HepG2 (cell line): ENCODE data around the gene HPS3. TPM values are rescaled to one million over a fixed set of nuclear protein-coding genes. Genes with fewer than 3 reads are reported as not detected.

ENCODE experiments used
- ATAC-seq: fragments of 200-7000 bp; cut with Tn5 transposase; 3 replicates; pipeline ENCODE4 v1.9.1; 2020; ENCODE audit warnings: mild to moderate bottlenecking, moderate library complexity
- BruUV-seq: library from RNA; stranded (reverse); fragments of 400-500 nt; replicated peaks from 2 replicates; lab custom pipeline; 2021; lab: Mats Ljungman, UMichigan
- CTCF ChIA-PET: fragments of 300-600 bp; formaldehyde crosslinking; extraction: SDS; loops from one replicate; lab custom pipeline; 2021; ENCODE audit warnings: low total read pairs, inconsistent platforms, low intra/inter-chr PET ratio; lab: Yijun Ruan, JAX
- POLR2A ChIA-PET: fragments of 350-600 bp; sonication (Branson Sonifier 250); formaldehyde crosslinking; loops from one replicate; lab custom pipeline; 2020; ENCODE audit warnings: antibody characterized with exemption, inconsistent platforms; lab: Yijun Ruan, JAX
- DNase-seq: peaks from one replicate; pipeline ENCODE4 v3.0.0-alpha.2; 2015; ENCODE audit warnings: low spot score
- FAIRE-seq: peaks from 3 replicates; lab custom pipeline; 2011; peaks lifted over from hg19 to GRCh38; lab: Jason Lieb, UNC
- H2AFZ ChIP-seq: one replicate; pipeline ENCODE4 v1.6.1; 2011; ENCODE audit warnings: low read length, inconsistent platforms
- H3K27ac ChIP-seq: fragments of 300-600 bp; 3 replicates; pipeline ENCODE4 v1.8.0; 2011; ENCODE audit warnings: mixed run types, mild to moderate bottlenecking, mixed read lengths, low read length, inconsistent platforms; ENCODE audit not compliant: insufficient read depth; ENCODE audit errors: extremely low read length
- H3K27me3 ChIP-seq, 2 experiments: fragments of 200-600 bp in 1 of 2; 2 replicates in 1 of 2; 3 replicates in 1 of 2; pipeline versions ENCODE4 v1.6.0 to v1.8.0; 2011; ENCODE audit warnings: low read length in 2 of 2, mild to moderate bottlenecking in 2 of 2, moderate library complexity in 2 of 2, inconsistent platforms in 1 of 2; ENCODE audit not compliant: insufficient read depth in 2 of 2, control insufficient read depth in 1 of 2
- H3K36me3 ChIP-seq, 2 experiments: fragments of 200-600 bp in 1 of 2; replicated peaks in 1 of 2; 2 replicates in 1 of 2; 3 replicates in 1 of 2; pipeline versions ENCODE4 v1.5.1 to v1.8.0; 2011; ENCODE audit warnings: low read length in 2 of 2, inconsistent platforms in 1 of 2; ENCODE audit not compliant: insufficient read depth in 2 of 2, control insufficient read depth in 1 of 2
- H3K4me1 ChIP-seq: 2 replicates; pipeline ENCODE4 v1.5.1; 2012; ENCODE audit warnings: low read length, inconsistent platforms; ENCODE audit not compliant: insufficient read depth
- H3K4me2 ChIP-seq: 2 replicates; pipeline ENCODE4 v1.6.0; 2011; ENCODE audit warnings: low read depth, low read length, inconsistent platforms
- H3K4me3 ChIP-seq, 3 experiments: fragments of 200-600 bp in 1 of 3; sonication (generic), shearing (Covaris generic) in 1 of 3; replicated peaks in 1 of 3; 2 replicates each; pipeline ENCODE4 v1.5.1; 2011 to 2016; ENCODE audit warnings: low read length in 3 of 3, inconsistent platforms in 2 of 3, low read depth in 2 of 3, mild to moderate bottlenecking in 2 of 3, control low read depth in 1 of 3, mixed read lengths in 1 of 3; ENCODE audit not compliant: insufficient read depth in 1 of 3
- H3K79me2 ChIP-seq: one replicate; pipeline ENCODE4 v1.6.1; 2011; ENCODE audit warnings: low read length, inconsistent platforms; ENCODE audit not compliant: insufficient read depth
- H3K9ac ChIP-seq: 2 replicates; pipeline ENCODE4 v1.6.0; 2011; ENCODE audit warnings: mild to moderate bottlenecking, low read depth, low read length, inconsistent platforms; ENCODE audit not compliant: insufficient read depth
- H3K9me3 ChIP-seq: 2 replicates; pipeline ENCODE4 v1.5.1; 2012; ENCODE audit warnings: mild to moderate bottlenecking, low read length
- H4K20me1 ChIP-seq: 2 replicates; pipeline ENCODE4 v1.6.0; 2011; ENCODE audit warnings: inconsistent platforms, mild to moderate bottlenecking, low read length, moderate library complexity; ENCODE audit not compliant: insufficient read depth
- ISL2 ChIP-seq: sonication (generic); formaldehyde crosslinking; IDR thresholded peaks from 2 replicates; pipeline ENCODE4 v1.5.0; 2020; ENCODE audit warnings: missing genetic modification reagents
- KLF13 ChIP-seq: sonication (generic); formaldehyde crosslinking; IDR thresholded peaks from 2 replicates; pipeline ENCODE4 v1.4.0; 2020; ENCODE audit warnings: mild to moderate bottlenecking, missing genetic modification reagents
- RAD21 ChIP-seq: fragments of 450-650 bp; formaldehyde crosslinking; IDR thresholded peaks from 2 replicates; pipeline ENCODE4 v1.5.0; 2020; ENCODE audit warnings: mild to moderate bottlenecking
- ZNF432 ChIP-seq: sonication (generic); formaldehyde crosslinking; IDR thresholded peaks from 2 replicates; pipeline ENCODE4 v1.5.0; 2020; ENCODE audit warnings: missing genetic modification reagents, mild to moderate bottlenecking, borderline replicate concordance
- ZNF839 ChIP-seq: sonication (generic); formaldehyde crosslinking; IDR thresholded peaks from 2 replicates; pipeline ENCODE4 v1.4.0; 2020; ENCODE audit warnings: missing genetic modification reagents, mild to moderate bottlenecking, borderline replicate concordance
- whole genome bisulfite sequencing: methylation state at CpG from one replicate; pipeline ENCODE4 v1.1.6; 2017; ENCODE audit warnings: low lambda C conversion rate; 5-methylcytosine and 5-hydroxymethylcytosine counted together
- in situ Hi-C: cut with HindIII; loops from 2 replicates; pipeline ENCODE4 v1.10.0; 2017; ENCODE audit warnings: low pct_unique_long_range_greater_than_20kb; ENCODE audit not compliant: extremely low pct_ligation_motif_present
- intact Hi-C: fragments of 100-400 bp; cut with micrococcal nuclease; formaldehyde crosslinking; loops from one replicate; pipeline ENCODE4 v1.10.0; 2022; ENCODE audit not compliant: unreplicated experiment
- polyA plus RNA-seq, 8 experiments: library from polyadenylated mRNA; depleted of rRNA in 3 of 8; stranded (reverse) in 7 of 8; unstranded in 1 of 8; fragments of >200 nt; fragmentation: Illumina TruSeq in 4 of 8; extraction: Trizol in 4 of 8; gene quantifications; 2 replicates each; pipeline versions ENCODE4 v1.2.1 to v1.2.3, GENCODE V29; 2011 to 2016; ENCODE audit warnings: low read depth in 4 of 8, missing spikeins in 1 of 8, mixed read lengths in 1 of 8; ENCODE audit not compliant: insufficient read depth in 1 of 8
- total RNA-seq, 5 experiments: library from RNA; depleted of rRNA; stranded (reverse); fragments of >200 nt; fragmentation: Illumina TruSeq; extraction: Trizol; gene quantifications; 2 replicates each; pipeline ENCODE4 v1.2.3, GENCODE V29; 2016; ENCODE audit warnings: low read depth in 1 of 5
- TF ChIP-seq, protein P1 (sequence below): sonication (generic); formaldehyde crosslinking; IDR thresholded peaks from 2 replicates; pipeline ENCODE4 v1.8.1; 2023; ENCODE audit warnings: missing genetic modification reagents, mild to moderate bottlenecking, borderline replicate concordance
- TF ChIP-seq, protein P2 (sequence below): sonication (generic); formaldehyde crosslinking; IDR thresholded peaks from 2 replicates; pipeline ENCODE4 v1.5.0; 2020; ENCODE audit warnings: mild to moderate bottlenecking, missing genetic modification reagents
- TF ChIP-seq, protein P3 (sequence below): IDR thresholded peaks from 2 replicates; pipeline ENCODE4 v1.6.1; 2012; ENCODE audit warnings: low read length, improper control_type of control experiment
- TF ChIP-seq, protein P4 (sequence below): sonication (generic); formaldehyde crosslinking; IDR thresholded peaks from 2 replicates; pipeline ENCODE4 v1.8.0; 2022; ENCODE audit warnings: mild to moderate bottlenecking, missing genetic modification reagents, borderline replicate concordance

Gene HPS3
- total and polyA plus RNA-seq, 2 of the 13 experiments (the other 11 are each of a cell fraction or from before 2014, with no cell fraction given), result 9.5 to 18.9 TPM

DNA sequence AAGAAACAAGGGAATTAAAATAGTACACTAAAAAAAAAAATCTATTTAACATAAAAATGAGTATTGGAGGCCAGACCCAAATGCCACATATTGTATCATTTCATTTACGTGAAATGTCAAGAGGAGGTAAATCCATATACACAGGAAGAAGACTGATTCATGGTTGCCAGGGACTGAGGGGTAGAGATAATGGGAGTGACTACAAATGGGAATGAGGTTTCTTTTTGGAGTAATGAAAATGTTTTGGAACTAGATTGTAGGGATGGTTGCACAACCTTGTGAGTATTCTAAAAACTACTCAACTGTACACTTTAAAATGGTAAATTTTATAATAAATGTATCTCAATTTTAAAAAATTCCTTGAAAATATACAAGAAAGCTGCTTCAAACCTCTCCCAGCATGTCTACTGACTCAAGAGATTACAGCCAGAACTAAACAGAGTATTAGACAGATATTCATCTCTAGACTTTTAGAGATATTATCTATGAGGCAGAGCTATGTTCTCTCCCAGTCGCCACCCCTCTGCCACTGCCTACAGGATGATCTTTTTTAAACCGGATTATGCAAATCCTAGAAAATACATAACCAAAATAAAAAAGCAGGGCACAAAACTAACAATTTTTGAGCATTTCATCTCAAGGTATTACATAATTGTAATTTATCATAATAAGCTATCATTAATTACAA lies 49.3 kb upstream of the HPS3 start:
- H3K36me3 ChIP-seq, result peaks cover 0 to 4% of the 10 kb centered on the region in 2 experiments; a peak in 1 of 5 replicates
- no peak overlapping the region for H3K4me3 ChIP-seq
- FAIRE-seq (no peak), DNase-seq (no peak), ATAC-seq (no peak)
- H3K4me2 ChIP-seq, result no peak overlapping the region
- over 99% methylated on average over 3 of the region's 3 CpGs for WGBS
- TF ChIP-seq, protein P1, sequence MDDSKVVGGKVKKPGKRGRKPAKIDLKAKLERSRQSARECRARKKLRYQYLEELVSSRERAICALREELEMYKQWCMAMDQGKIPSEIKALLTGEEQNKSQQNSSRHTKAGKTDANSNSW (CRISPR knock-in tag), result no peak
- H3K27ac ChIP-seq, result no peak overlapping the region
- no peaks in the 10 kb centered on the region for H3K9me3 ChIP-seq
- peaks cover 8% of the 10 kb centered on the region for H3K79me2 ChIP-seq
- in situ Hi-C loops, result no loop called here
- H2AFZ ChIP-seq, result no peak overlapping the region
- H3K27me3 ChIP-seq, result no peaks in the 10 kb centered on the region
- H3K4me1 ChIP-seq, result peaks cover 17% of the 10 kb centered on the region
- ChIA-PET CTCF (no interaction called here), POLR2A (no interaction called here)
- intact Hi-C loops, result loop anchor here (10.0 kb wide), 1 partner anchor 125 kb away; no protein-coding TSS in a partner anchor
- no peak overlapping the region for H3K9ac ChIP-seq
- H4K20me1 ChIP-seq, result no peaks in the 10 kb centered on the region
- no TSS peak for BruUV-seq

DNA sequence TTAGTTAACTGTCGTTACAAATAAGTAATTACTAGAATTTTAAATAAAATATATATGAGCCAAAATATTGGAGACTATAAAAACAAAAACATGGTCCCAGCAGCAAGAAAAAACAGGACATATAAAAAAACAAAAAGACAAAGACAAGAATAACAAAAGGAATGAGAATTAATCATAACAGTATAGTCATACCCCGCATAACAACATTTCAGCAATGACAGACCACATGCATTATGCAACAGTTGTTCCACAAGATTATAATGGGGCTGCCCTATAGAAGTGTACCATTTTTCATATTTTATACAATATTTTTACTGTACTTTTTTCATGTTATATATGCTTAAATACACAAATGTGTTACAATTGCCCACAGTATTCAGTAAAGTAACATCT lies 48.7 kb upstream of the HPS3 start:
- Histone ChIP-seq H3K27ac (no peak overlapping the region), H3K79me2 (peaks cover 11% of the 10 kb centered on the region), H2AFZ (no peak overlapping the region), H3K27me3 (no peaks in the 10 kb centered on the region; a peak in 1 of 5 replicates), H3K4me2 (no peak overlapping the region), H3K9ac (no peak overlapping the region), H3K4me3 (no peak overlapping the region), H3K36me3 (peaks cover 0 to 4% of the 10 kb centered on the region in 2 experiments; a peak in 1 of 5 replicates), H3K9me3 (no peaks in the 10 kb centered on the region), H4K20me1 (no peaks in the 10 kb centered on the region), H3K4me1 (peaks cover 20% of the 10 kb centered on the region)
- 97% methylated on average over 2 of the region's 2 CpGs for WGBS
- no peak for FAIRE-seq
- no peak for ATAC-seq
- intact Hi-C loops, result loop anchor here (10.0 kb wide), 1 partner anchor 126 kb away; no protein-coding TSS in a partner anchor
- no TSS peak for BruUV-seq
- ChIA-PET CTCF (no interaction called here), POLR2A (no interaction called here)
- no peak for DNase-seq
- in situ Hi-C loops, result no loop called here
- TF ChIP-seq ISL2 (CRISPR knock-in tag) (no peak), KLF13 (CRISPR knock-in tag) (no peak), RAD21 (CRISPR knock-in tag) (no peak), ZNF432 (CRISPR knock-in tag) (no peak), ZNF839 (CRISPR knock-in tag) (no peak)
- TF ChIP-seq, protein P2, sequence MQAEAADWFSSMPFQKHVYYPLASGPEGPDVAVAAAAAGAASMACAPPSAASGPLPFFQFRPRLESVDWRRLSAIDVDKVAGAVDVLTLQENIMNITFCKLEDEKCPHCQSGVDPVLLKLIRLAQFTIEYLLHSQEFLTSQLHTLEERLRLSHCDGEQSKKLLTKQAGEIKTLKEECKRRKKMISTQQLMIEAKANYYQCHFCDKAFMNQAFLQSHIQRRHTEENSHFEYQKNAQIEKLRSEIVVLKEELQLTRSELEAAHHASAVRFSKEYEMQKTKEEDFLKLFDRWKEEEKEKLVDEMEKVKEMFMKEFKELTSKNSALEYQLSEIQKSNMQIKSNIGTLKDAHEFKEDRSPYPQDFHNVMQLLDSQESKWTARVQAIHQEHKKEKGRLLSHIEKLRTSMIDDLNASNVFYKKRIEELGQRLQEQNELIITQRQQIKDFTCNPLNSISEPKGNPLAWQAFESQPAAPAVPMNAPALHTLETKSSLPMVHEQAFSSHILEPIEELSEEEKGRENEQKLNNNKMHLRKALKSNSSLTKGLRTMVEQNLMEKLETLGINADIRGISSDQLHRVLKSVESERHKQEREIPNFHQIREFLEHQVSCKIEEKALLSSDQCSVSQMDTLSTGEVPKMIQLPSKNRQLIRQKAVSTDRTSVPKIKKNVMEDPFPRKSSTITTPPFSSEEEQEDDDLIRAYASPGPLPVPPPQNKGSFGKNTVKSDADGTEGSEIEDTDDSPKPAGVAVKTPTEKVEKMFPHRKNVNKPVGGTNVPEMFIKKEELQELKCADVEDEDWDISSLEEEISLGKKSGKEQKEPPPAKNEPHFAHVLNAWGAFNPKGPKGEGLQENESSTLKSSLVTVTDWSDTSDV (CRISPR knock-in tag), result no peak
- TF ChIP-seq, protein P3, sequence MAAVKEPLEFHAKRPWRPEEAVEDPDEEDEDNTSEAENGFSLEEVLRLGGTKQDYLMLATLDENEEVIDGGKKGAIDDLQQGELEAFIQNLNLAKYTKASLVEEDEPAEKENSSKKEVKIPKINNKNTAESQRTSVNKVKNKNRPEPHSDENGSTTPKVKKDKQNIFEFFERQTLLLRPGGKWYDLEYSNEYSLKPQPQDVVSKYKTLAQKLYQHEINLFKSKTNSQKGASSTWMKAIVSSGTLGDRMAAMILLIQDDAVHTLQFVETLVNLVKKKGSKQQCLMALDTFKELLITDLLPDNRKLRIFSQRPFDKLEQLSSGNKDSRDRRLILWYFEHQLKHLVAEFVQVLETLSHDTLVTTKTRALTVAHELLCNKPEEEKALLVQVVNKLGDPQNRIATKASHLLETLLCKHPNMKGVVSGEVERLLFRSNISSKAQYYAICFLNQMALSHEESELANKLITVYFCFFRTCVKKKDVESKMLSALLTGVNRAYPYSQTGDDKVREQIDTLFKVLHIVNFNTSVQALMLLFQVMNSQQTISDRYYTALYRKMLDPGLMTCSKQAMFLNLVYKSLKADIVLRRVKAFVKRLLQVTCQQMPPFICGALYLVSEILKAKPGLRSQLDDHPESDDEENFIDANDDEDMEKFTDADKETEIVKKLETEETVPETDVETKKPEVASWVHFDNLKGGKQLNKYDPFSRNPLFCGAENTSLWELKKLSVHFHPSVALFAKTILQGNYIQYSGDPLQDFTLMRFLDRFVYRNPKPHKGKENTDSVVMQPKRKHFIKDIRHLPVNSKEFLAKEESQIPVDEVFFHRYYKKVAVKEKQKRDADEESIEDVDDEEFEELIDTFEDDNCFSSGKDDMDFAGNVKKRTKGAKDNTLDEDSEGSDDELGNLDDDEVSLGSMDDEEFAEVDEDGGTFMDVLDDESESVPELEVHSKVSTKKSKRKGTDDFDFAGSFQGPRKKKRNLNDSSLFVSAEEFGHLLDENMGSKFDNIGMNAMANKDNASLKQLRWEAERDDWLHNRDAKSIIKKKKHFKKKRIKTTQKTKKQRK, result no peak
- TF ChIP-seq, protein P4, sequence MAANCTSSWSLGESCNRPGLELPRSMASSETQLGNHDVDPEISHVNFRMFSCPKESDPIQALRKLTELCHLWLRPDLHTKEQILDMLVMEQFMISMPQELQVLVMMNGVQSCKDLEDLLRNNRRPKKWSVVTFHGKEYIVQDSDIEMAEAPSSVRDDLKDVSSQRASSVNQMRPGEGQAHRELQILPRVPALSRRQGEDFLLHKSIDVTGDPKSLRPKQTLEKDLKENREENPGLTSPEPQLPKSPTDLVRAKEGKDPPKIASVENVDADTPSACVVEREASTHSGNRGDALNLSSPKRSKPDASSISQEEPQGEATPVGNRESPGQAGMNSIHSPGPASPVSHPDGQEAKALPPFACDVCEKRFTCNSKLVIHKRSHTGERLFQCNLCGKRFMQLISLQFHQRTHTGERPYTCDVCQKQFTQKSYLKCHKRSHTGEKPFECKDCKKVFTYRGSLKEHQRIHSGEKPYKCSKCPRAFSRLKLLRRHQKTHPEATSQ, result no peak
